ENCODE measurements around the gene CBARP. TPM values are rescaled to one million over a fixed set of nuclear protein-coding genes. Genes with fewer than 3 reads are reported as not detected.
A peak's percentile ranks its signal among the peaks of the same experiment; 100 is the strongest.

The CBARP gene
- total and polyA plus RNA-seq, 2 of the 4 experiments (the other 2 are of a cell fraction): 0.18 to 3.9 TPM

DNA sequence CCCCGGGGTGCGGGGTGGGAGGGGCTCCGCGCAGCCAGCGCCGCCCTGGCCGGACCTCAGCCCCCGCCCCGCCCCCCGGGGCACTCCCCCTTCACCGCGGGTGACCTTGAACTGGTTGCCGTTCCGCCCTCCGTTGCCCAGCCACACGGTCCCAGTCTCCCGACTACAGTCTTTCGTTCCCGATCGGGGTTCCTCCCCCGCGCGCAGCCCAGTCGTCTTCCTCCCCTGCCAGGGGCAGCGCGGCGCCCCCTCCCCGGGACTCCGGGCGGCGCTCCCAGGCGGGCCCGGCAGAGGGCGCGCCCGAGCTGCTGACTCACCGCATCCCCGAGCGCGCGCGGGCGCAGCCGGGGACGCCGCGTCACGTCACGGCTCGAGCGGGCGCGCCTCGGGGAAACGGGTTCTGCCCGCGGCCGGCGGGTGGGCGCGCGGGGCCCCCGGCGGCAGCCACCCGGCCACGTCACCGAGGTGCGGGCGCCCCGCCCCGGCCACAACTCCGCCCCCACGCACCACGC, 11.0 kb upstream of the CBARP start (continued):
- TF ChIP-seq CEBPB (IDR thresholded peaks at IDR 0.05; ENCODE audit: low read depth, low read length) (no peak), RFX5 (IDR thresholded peaks at IDR 0.05; ENCODE audit: low read depth, low read length) (no peak), MAFK (IDR thresholded peaks at IDR 0.05; ENCODE audit: low read depth, low read length) (no peak)
- TF ChIP-seq, protein P1, sequence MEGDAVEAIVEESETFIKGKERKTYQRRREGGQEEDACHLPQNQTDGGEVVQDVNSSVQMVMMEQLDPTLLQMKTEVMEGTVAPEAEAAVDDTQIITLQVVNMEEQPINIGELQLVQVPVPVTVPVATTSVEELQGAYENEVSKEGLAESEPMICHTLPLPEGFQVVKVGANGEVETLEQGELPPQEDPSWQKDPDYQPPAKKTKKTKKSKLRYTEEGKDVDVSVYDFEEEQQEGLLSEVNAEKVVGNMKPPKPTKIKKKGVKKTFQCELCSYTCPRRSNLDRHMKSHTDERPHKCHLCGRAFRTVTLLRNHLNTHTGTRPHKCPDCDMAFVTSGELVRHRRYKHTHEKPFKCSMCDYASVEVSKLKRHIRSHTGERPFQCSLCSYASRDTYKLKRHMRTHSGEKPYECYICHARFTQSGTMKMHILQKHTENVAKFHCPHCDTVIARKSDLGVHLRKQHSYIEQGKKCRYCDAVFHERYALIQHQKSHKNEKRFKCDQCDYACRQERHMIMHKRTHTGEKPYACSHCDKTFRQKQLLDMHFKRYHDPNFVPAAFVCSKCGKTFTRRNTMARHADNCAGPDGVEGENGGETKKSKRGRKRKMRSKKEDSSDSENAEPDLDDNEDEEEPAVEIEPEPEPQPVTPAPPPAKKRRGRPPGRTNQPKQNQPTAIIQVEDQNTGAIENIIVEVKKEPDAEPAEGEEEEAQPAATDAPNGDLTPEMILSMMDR (conservative IDR thresholded peaks at IDR 0.05; ENCODE audit: low read depth, low read length): peak; percentile 79
